Skin of body (tissue), 2 donors: ENCODE measurements around the gene CERS6. TPM values are rescaled to one million over a fixed set of nuclear protein-coding genes. Genes with fewer than 3 reads are reported as not detected.

Experiments used
- DNase-seq: peaks from one replicate; lab custom pipeline; 2025; lab: John Stamatoyannopoulos, UW
- total RNA-seq: library from RNA; depleted of rRNA; stranded (reverse); fragments of >200 nt; gene quantifications from one replicate; pipeline ENCODE4 v1.2.3, GENCODE V29; 2014

The CERS6 gene
- total RNA-seq, 1 donor from 2014 or later, result 34.6 TPM

GRCh38 chr2:168798076-168798887 is 342.2 kb downstream of the CERS6 start:
- no peak for DNase-seq

- DNase-seq, result no peak
Measured at GRCh38 chr2:168798888-168799410, 342.9 kb downstream of the CERS6 start.

- DNase-seq, result no peak
Measured at GRCh38 chr2:168801471-168801870, 345.4 kb downstream of the CERS6 start.

GRCh38 chr2:168801961-168802858 is 346.1 kb downstream of the CERS6 start, which contains the start of gene NOSTRIN:
NOSTRIN (plus strand) TSS chr2:168802637; CDS start chr2:168802647, 10 bp downstream.
- peak; percentile 20 for DNase-seq

GRCh38 chr2:168802859-168803725 is 347.0 kb downstream of the CERS6 start:
- no peak for DNase-seq

- DNase-seq, result peak; percentile 7
Measured at GRCh38 chr2:168804214-168804613, 348.1 kb downstream of the CERS6 start.

- DNase-seq, result no peak
Measured at GRCh38 chr2:168805615-168806014, 349.5 kb downstream of the CERS6 start.

- no peak for DNase-seq
Measured at GRCh38 chr2:168809537-168809936, 353.5 kb downstream of the CERS6 start.

GRCh38 chr2:168810235-168810634 is 354.2 kb downstream of the CERS6 start:
- no peak for DNase-seq

GRCh38 chr2:168811696-168812095 is 355.6 kb downstream of the CERS6 start:
- DNase-seq, result no peak

GRCh38 chr2:168814046-168814445 is 358.0 kb downstream of the CERS6 start:
- DNase-seq, result no peak

- DNase-seq, result no peak
Measured at GRCh38 chr2:168814939-168815907, 359.2 kb downstream of the CERS6 start.

GRCh38 chr2:168816369-168816768 is 360.3 kb downstream of the CERS6 start:
- no peak for DNase-seq

GRCh38 chr2:168819050-168819715 is 363.1 kb downstream of the CERS6 start:
- no peak for DNase-seq

GRCh38 chr2:168819829-168820489 is 363.9 kb downstream of the CERS6 start:
- no peak for DNase-seq

GRCh38 chr2:168821577-168821976 is 365.5 kb downstream of the CERS6 start:
- DNase-seq, result no peak

GRCh38 chr2:168821992-168822391 is 365.9 kb downstream of the CERS6 start:
- DNase-seq, result no peak
